K562 (cell line): ENCODE results near the gene LIX1L. TPM values are rescaled to one million over a fixed set of nuclear protein-coding genes. Genes with fewer than 3 reads are reported as not detected.

ENCODE experiments used
- ATF3 ChIP-seq, 2 experiments: fragments of 450-650 bp in 1 of 2; sonication (generic) in 1 of 2; formaldehyde crosslinking in 1 of 2; IDR thresholded peaks in 1 of 2; conservative IDR thresholded peaks in 1 of 2; 2 replicates each; pipeline versions ENCODE4 v1.6.1 to v1.8.1; 2016 to 2023; ENCODE audit warnings: mild to moderate bottlenecking in 2 of 2, moderate library complexity in 2 of 2, inconsistent platforms in 1 of 2, missing genetic modification reagents in 1 of 2
- C11orf30 ChIP-seq: fragments of 450-650 bp; IDR thresholded peaks from 2 replicates; pipeline ENCODE4 v1.6.1; 2016; ENCODE audit warnings: low read depth, mild to moderate bottlenecking
- CGGBP1 ChIP-seq: fragments of 250-450 bp; sonication (Bioruptor Pico); IDR thresholded peaks from 2 replicates; pipeline ENCODE4 v1.9.0; 2021; ENCODE audit warnings: mild to moderate bottlenecking
- DEAF1 ChIP-seq: fragments of 450-650 bp; formaldehyde crosslinking; IDR thresholded peaks from 2 replicates; pipeline ENCODE4 v1.4.0; 2020; ENCODE audit warnings: mild to moderate bottlenecking, moderate library complexity
- HLTF ChIP-seq: fragments of 450-650 bp; IDR thresholded peaks from 2 replicates; pipeline ENCODE4 v1.6.1; 2016
- OTX1 ChIP-seq: fragments of 450-650 bp; formaldehyde crosslinking; IDR thresholded peaks from 2 replicates; pipeline ENCODE4 v1.4.0; 2022; ENCODE audit warnings: mild to moderate bottlenecking
- PTBP1 ChIP-seq: fragments of 200-400 bp; formaldehyde crosslinking; IDR thresholded peaks from 2 replicates; pipeline ENCODE4 v1.6.1; 2017; ENCODE audit warnings: low read depth, low read length
- RBM15 ChIP-seq: fragments of 200-400 bp; formaldehyde crosslinking; IDR thresholded peaks from 2 replicates; pipeline ENCODE4 v1.6.1; 2018; ENCODE audit warnings: mild to moderate bottlenecking, low read length, moderate library complexity; ENCODE audit not compliant: insufficient read depth
- RFX1 ChIP-seq: fragments of 450-650 bp; IDR thresholded peaks from 2 replicates; pipeline ENCODE4 v1.6.1; 2016; ENCODE audit warnings: mild to moderate bottlenecking, moderate library complexity
- SMARCA5 ChIP-seq: fragments of 450-650 bp; IDR thresholded peaks from 2 replicates; pipeline ENCODE4 v1.6.1; 2016
- ZBTB11 ChIP-seq, 3 experiments: fragments of 200-800 bp in 1 of 3; fragments of 250-450 bp in 1 of 3; fragments of 450-650 bp in 1 of 3; sonication (Bioruptor Pico) in 1 of 3; sonication (Bioruptor generic) in 1 of 3; formaldehyde crosslinking in 1 of 3; IDR thresholded peaks; 2 replicates each; pipeline versions ENCODE4 v1.6.1 to v1.8.0; 2016 to 2022; ENCODE audit warnings: mild to moderate bottlenecking in 2 of 3, missing genetic modification characterization in 2 of 3, missing compliant biosample characterization in 1 of 3, moderate library complexity in 1 of 3
- ZBTB9 ChIP-seq: fragments of 450-650 bp; formaldehyde crosslinking; IDR thresholded peaks from 2 replicates; pipeline ENCODE4 v1.4.0; 2020; ENCODE audit warnings: mild to moderate bottlenecking, moderate library complexity
- ZNF140 ChIP-seq: fragments of 250-450 bp; sonication (Bioruptor Pico); IDR thresholded peaks from 2 replicates; pipeline ENCODE4 v1.8.0; 2021; ENCODE audit warnings: moderate library complexity, mild to moderate bottlenecking, inconsistent platforms
- ZNF212 ChIP-seq: fragments of 450-650 bp; formaldehyde crosslinking; IDR thresholded peaks from 2 replicates; pipeline ENCODE4 v1.4.0; 2020; ENCODE audit warnings: mild to moderate bottlenecking
- polyA plus RNA-seq, 8 experiments: library from polyadenylated mRNA; depleted of rRNA in 4 of 8; stranded (reverse) in 5 of 8; unstranded in 3 of 8; fragments of >200 nt; fragmentation: Nextera tagmentation in 2 of 8; fragmentation: Illumina TruSeq in 1 of 8; extraction: Ambion mirVana in 2 of 8; extraction: Trizol in 1 of 8; gene quantifications; 2 replicates each; pipeline versions ENCODE4 v1.2.1 to v1.2.3, GENCODE V29; 2011 to 2014; ENCODE audit warnings: inconsistent platforms in 1 of 8, missing spikeins in 1 of 8
- total RNA-seq, 7 experiments: library from RNA; depleted of rRNA in 6 of 7; stranded (reverse); fragments of >200 nt in 6 of 7; fragmentation: Illumina TruSeq in 2 of 7; extraction: Trizol in 2 of 7; gene quantifications; 2 replicates each; pipeline versions ENCODE4 v1.2.1 to v1.2.3, GENCODE V29; 2011 to 2021; ENCODE audit warnings: low replicate concordance in 1 of 7

Gene LIX1L
- total and polyA plus RNA-seq, 9 of the 15 experiments (the other 6 are each of a cell fraction or from before 2014, with no cell fraction given) = 4.6 to 26.5 (median 12.5) TPM

GRCh38 chr1:145979746-145980456, 22.1 kb upstream of the LIX1L start (continued):
- TF ChIP-seq ZBTB11 (CRISPR knock-in tag; IDR thresholded peaks at IDR 0.05) (peak in 1 of 3 experiments; percentile 74; a peak in 1 of 6 replicates), PTBP1 (no peak), HLTF (no peak), RFX1 (peak; percentile 61), ZNF140 (CRISPR knock-in tag) (0 out of 2 replicates have a peak, but pooled peaks have one; percentile 17), ZBTB9 (CRISPR knock-in tag) (no peak), ZNF212 (CRISPR knock-in tag) (no peak), SMARCA5 (peak; percentile 45; the same call in 1 of the 2 replicates), C11orf30 (peak; percentile 11; the same call in 1 of the 2 replicates), DEAF1 (CRISPR knock-in tag) (0 out of 2 replicates have a peak, but pooled peaks have one; percentile 6), OTX1 (CRISPR knock-in tag) (no peak), ATF3 (IDR thresholded peaks at IDR 0.05) (0 out of 2 replicates have a peak, but pooled peaks have one; percentile 4), ATF3 (CRISPR knock-in tag; conservative IDR thresholded peaks at IDR 0.05) (no peak), CGGBP1 (CRISPR knock-in tag) (0 out of 2 replicates have a peak, but pooled peaks have one; percentile 11), RBM15 (no peak)
